Fibroblast of skin of left quadriceps (primary cell): ENCODE measurements around the gene ENTHD1.
"Not testable (repeated sequence)": the region's sequence is repeated elsewhere in the genome, so short reads cannot be mapped to it uniquely, and the experiment has no call there.

ENCODE experiments used
- DNase-seq, 2 experiments: peaks; one replicate each; pipeline ENCODE4 v3.0.0-alpha.2; 2013; ENCODE audit warnings: low read depth in 2 of 2

The ENTHD1 gene

DNA sequence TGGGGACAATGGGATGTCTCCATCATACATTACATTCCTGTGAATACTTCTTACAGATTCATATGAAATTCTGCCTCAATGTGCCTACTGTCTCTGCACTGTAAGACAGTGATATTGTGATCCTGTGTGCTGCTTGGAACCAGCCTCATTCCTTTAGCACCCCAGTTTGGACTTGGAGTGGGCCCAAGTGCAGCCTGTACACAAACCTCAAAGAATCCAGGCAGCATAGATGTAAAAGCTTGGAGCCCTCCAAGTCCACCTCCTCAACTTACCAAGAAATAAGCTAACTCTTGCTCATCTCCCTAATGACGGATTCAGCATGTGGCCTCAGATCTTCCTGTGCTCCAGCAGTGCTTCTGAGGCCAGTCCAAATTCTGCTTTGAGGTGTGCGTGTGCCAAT, 31.7 kb upstream of the ENTHD1 start:
- no peak for DNase-seq

DNA sequence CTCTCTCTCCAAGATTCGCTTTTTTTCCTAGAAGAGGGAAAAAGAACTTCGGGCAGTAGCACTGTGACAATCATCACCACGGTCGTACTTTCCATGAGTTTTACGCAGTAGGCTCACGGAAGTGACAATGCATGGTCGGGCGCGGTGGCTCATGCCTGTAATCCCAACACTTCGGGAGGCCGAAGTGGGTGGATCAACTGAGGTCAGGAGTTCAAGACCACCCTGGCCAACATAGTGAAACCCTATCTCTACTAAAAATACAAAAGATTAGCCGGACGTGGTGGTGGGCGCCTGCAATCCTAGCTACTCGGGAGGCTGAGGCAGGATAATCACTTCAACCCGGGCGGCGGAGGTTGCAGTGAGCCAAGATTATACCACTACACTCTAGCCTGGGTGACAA, 30.7 kb upstream of the ENTHD1 start:
- DNase-seq, result no peak

DNA sequence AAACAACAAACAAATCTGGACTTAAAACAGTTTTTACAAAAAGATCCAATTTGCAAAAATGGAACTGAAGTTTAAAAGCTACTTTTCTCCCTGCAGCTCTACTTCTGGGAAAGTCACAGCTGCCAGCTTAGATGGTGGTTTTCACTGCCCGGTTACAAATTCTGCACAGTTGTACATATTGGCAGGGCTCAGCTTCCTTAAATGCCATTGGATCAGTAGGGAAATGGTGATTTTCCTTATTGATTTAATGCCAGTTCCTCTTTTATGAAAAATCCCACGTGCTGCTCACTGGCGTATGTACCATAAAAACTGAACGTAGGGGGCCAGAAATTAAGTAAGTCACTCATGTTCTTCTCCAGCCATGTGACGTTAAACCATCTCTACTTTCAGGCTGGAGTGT, 30.1 kb upstream of the ENTHD1 start:
- DNase-seq, result no peak

DNA sequence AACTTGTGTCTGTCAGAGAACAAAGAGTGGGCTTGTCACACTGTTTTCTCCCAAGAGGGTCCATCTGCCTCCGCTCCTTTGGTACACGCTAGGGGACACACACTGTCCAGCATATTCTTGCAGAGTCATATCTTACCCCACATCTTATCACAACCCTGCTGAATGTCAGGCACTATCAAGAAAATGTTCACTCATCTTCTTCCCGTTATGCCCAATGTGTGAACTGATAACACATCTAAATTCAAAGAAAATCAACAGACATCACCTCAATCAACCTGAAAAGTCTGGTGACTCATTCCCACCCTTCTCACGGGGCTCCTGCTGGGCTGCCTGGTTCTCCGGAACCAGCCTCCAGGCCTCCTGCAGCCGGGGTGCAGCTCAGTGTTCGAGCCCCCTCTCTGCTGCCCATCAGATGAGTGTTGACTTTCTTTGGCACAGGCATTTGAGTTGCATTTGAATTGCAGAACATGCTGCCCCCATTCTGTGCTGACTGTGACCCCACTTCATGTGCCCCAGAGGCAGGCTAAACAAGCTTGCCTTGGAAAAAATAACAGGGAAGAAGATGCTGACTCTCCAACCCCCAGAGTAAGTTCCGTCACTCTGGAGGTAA, 26.7 kb upstream of the ENTHD1 start:
- no peak for DNase-seq

DNA sequence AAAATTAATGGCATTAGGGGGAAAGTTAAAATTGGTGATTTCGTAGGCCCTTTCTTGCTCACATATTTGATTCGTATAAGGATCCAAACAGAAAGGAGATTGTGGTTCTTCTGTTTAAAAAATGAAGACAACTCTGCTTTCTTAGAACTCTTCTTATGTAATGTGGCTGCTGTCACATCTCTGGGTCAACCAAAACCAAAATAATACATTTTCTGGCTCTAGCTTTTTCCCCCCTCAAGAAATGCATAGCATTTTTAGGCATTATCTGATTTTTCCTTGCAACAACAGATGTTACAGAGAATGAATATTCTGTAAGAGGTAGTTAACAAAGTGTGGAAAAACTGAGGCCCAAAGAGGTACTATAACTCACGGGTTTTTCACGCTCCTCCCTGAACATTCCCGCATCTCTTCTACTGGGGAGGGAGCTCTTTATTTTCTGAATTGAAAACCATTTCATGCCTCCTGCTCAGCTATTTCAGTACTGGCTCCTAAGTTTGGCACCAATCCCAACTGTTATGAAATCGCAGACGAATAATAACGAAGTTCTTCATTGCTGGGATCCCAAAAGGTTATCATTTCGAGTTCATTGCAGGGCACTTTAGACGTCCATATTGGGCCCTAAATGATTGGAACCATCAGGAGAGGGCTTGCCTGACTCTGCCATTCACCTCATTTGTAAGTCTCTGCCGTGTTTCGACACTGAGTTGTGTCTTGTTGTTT, 24.4 kb upstream of the ENTHD1 start:
- DNase-seq, result no peak

DNA sequence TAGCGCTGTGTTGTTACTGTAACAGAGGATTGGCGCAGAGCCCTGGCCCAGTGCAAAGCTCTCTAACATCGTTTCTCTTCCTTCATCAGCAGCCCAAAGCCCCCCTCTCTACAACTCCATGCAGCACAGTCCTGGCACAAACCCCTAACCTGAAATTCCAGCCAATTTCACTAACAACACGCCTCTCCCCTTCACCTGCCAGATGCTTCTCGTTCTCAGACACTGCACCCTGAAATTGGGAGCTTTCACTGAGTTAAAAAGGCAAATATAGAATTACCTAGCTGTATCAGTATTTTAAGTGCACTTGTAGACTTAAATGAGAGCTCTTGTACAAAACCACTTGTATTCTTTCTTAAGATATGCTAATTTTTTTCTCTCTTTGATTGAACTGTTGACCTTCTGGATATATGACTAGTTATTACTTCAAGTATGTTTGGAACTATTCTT, 23.7 kb upstream of the ENTHD1 start:
- DNase-seq, result no peak

DNA sequence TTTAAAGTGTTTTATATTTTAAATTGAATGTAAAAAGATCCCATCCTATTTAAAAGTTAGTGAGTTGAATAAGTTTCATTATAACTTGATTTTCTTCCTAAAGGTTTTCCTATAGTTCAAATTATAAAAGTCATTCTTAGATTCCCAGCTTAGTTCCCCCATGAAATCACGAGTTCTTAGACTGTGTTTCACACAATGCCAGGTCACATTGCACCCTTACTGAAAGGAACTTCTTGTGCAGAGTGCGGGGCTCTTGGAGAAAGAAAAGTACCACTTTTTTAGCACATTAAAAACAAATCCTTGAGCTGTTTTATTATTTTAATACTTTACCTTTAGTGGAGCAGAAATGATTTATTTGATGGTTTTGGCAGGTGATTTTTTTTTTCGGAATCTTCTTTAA, 22.9 kb upstream of the ENTHD1 start:
- no peak for DNase-seq

DNA sequence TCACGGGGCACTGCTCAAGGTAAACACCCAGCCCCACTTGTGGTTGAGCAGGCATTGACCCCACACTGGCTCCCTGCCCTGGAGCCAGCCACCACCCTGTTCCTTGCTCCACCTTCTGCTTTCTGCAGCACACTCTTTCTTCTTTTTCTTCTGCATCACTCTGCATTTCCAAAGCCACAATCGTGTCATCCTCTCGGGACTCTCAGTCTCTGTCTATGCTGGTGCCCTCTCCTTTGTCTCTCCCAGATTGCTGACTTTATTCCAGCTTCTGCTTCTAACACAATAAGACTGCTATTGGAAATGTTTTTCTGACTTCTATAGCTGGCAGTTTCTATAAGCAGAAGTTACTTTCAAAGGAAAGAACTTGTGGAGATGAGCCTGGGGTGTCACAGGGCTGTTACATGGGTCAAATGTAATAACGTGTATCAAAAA, 21.8 kb upstream of the ENTHD1 start:
- DNase-seq, result no peak

DNA sequence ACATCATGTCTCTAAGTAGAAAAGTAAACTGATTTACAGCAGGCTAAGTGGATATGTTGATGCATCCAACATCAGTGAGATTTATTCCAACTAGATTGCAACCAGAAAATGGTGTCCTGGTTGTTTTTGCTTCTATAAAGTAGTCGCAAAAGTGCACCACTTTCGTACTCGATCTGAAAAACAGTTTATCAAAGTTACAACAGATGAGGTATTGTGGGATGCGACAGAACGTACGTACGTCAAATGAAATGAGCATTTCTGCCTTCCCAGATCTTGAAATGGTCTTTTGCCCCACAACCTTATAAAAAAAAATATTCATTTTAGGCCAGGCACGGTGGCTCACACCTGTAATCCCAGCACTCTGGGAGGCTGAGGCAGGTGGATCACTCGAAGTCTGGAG, 21.0 kb upstream of the ENTHD1 start:
- no peak for DNase-seq

DNA sequence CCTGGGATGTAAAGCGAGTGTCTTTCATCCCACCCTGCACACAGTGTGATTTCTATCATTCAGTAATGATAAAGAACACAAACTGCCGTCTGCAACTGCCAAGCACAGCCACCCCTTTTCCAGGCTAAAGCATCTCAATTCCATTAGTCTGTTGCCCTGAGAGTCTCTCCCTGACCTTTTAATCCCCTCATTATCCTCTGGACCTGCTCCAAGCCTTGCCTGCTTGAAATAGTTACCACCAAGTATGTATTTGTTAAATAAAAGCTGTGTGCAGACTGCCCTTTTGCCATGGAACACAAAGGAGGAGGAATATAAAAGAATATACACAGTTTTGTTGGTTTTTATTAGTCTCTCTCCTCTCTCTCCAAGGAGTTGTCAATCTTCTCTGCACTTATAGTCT, 20.3 kb upstream of the ENTHD1 start:
- DNase-seq, result no peak

DNA sequence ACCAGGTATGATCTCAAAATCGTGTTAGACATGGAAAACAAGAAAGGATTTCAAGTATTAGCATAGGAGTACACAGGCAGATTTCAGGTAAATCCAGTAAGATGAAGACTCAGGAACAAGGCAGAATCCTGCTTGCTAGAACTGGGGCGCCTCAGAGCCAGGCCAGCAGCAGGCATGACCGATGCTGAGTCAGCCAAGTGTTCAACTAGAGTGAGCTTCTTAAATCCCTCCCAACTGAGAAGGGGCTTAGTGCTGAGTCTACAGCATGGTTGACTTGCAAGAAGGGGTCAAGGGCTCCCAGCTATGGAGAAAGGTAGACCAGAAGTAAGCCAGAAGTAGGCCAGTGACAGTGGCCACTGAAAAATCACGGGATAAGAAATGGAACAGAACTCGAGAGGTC, 19.8 kb upstream of the ENTHD1 start:
- no peak for DNase-seq

DNA sequence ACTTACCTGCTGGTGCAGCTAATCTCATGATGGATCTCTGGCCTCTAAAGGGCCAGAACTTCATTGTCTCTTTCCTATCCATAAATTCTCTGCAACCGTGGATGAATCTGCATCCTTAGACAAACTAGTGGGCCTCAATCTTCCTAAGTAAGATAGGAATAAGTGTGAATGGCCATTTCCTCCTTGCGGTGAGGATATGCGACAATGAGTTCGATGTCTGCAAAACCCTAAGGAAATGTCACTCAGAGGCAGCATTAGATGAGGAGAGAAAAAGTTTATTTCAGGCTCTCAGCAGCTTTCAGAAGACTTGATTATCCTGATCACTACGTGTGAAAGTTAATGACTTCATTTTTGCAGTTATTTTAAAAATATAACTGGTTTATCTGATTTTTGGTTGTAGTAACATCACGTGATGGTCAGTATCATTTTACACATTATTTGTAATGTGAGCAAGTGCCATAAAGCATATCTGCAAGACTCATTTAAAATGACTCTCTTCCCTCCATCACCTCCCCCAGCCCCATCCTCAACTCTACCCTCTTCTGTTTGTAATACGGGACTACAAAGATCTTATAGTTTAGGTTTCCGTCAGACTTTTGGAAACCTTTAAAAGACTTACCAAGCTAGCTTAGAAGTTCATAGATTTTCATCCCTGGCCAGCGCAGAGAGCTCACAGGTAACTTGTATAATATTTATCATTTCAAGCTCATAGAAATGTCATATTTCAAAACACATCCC, 17.5 kb upstream of the ENTHD1 start:
- no peak for DNase-seq

DNA sequence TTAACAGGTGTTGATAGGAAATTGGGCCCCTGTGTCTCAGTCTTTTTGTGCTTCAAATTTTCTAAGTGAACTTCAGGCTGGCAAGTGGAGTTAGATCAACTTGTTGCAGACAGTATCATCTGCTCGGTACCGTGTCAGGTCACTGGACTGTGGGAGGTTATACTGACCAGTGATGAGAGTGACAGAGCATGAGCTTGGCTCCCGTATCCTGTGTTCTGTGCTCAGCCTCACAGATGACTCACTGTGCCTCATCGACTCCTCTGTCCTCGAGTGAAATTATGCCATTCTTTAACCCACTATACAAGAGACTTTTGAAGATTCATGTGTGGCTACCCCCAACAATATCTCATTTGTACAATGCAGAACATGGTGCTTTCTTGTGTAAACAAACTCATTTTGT, 15.2 kb upstream of the ENTHD1 start:
- no peak for DNase-seq

DNA sequence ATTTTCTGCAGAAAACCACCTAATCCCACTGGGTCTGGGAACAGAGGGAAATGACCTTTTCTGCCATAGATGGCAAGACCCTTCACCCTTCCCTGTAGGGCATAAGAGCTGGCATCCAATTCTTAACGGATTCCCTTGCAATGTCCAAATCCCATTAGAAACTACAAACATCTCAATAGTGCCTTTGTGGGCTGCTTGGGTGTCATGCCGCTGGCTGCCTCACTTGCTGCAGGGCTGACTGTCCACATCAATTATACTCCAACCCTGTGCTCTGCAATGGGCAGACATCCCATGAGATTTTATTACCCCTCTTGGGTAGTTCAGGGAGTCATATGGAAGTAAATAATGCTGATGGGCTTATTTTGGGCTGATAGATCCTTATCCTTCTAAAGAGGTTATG, 14.6 kb upstream of the ENTHD1 start:
- DNase-seq, result no peak

DNA sequence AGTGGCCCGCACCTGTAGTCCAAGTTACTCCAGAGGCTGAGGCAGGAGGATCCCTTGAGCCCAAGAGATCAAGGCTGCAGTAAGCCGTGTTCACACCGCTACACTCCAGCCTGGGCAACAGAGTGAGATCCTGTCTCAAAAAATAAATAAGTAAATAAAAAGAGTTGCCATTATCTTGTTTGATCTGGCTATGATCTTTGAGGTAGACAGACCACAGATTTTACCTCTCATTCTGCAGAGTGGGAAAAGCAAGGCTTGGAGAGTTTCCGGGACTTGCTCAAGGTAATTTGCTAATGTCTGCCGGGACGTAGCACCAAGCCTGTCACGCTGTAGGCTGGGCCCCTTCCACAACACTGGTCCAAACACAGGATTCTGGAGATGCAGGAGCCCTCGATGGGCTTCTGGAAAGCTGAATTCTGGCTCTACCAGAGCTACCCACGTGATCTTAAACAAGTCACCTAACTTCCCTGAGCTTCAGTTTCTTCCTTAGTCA, 14.1 kb upstream of the ENTHD1 start:
- DNase-seq, result no peak

DNA sequence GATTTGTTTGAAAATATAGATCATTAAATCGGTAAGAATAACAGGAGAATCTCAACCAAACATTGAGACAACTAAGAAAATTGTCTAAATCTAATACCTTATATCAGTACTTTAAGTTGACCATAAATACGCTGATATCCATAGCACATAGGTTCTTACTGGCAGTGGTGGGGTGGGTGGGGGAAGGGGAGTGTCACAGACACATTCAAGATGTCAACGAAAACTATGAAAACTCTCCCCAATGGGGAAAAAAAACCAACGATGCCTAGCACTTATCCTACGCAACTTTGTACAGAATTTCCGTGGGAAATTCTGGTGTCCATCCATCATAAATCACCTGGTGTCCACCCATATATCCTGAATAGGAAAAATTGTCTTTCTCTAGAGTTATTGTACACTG, 13.5 kb upstream of the ENTHD1 start:
- no peak for DNase-seq

DNA sequence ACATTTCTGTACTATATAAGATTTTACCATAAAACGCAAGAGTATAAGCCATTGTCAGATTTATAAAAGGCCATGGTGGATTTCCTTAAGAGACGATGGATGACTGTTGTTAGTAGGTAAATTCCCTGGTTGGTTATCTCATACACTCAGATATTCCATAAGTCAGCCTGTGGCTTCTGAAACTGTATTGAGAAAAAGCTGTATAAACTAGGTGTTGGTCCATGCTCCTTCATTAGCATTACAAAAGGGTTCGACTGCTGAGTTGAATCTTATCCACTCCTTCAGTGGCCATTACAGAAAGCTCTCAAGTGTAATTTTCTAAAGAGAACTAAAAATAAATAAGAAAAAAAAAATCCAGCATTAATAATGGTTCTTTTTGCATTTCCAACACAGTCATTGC, 12.6 kb upstream of the ENTHD1 start:
- no peak for DNase-seq

DNA sequence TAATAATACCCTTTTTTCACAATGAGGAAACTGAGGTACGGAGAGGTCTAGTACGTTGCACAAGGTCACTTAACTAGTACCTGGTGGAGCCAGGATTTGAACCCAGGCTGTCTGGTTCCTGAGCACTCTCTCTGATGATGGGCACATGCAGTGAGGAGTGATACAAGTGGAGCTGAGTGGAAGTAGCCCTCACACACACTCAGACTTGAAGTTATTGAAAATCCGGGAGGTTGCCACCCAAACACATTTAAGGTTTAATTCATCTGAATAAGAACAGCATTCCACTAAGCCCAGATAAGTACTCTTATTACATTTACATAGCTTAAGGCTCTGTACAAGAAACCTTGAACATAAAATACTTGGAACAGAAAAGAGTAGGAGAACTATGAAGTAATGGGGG, 12.1 kb upstream of the ENTHD1 start:
- no peak for DNase-seq

DNA sequence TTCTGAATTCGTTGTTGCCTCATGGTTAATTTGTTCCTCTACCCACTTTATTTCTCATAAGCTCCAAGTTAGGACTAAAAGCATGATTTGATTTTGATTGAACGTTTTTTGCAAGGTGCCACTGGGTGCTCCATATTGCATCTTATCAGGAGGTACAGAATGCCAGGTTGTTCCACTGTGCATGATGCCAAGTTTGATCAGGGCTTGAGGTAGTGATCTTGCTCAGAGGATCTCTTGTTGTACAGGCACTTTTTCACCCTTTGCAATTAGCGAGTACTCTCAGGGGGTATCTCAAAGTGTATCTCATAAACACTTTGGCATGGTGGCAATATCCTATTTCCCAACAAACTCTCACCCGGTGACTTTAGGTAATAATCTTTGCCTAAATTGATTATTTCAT, 11.3 kb upstream of the ENTHD1 start:
- no peak for DNase-seq

DNA sequence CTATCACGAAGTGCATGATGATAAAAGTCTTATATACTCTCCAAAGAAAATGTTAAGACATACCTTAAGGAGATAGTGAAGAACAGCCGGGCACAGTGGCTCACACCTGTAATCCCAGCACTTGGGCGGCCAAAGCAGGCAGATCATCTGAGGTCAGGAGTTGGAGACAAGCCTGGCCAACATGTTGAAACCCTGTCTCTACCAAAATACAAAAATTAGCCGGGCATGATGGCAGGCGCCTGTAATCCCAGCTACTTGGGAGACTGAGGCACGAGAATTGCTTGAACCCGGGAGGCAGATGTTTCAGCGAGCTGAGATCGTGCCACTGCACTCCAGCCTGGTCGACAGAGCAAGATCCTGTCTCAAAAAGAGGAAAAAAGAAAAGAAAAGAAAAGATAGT, 10.5 kb upstream of the ENTHD1 start:
- not testable (repeated sequence) for DNase-seq

DNA sequence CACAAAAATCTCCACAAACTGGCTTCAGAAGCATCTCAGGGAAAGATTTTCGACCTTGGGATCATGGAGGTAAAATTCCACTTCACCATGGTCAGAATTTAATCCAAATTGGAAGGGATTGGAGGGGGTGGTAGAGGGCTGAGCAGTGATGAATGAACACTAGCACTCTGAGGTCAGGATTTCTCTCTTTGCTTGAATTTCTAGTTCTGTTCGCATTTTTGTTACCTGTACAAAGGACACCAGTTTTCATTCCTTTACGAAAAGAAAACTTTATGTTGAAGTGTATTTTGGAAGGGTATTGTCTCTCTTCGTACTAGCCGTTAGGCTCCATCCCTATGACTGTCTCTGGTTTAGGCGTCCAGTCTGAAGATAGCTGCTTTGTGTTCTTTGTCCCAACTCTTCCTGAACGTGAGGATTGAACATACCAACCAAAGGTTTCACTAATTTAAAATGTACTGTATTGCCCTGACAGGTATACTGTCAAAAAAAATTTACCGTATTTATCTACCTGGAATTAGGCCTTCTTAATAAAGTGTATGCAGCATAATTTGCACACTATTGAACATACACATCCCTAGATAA, 8.1 kb upstream of the ENTHD1 start:
- no peak for DNase-seq
